ENCODE data around the gene DUS2. TPM values are rescaled to one million over a fixed set of nuclear protein-coding genes. Genes with fewer than 3 reads are reported as not detected.

The DUS2 gene
- total RNA-seq (2011; cell fraction: chromatin; rRNA removed; ENCODE audit: low replicate concordance) = 74.9 and 112 TPM in 2 replicates
- 54.5 and 61.7 TPM in 2 replicates for total RNA-seq (2011; cell fraction: nucleolus; rRNA removed)
- 68.8 and 69.1 TPM in 2 replicates for total RNA-seq (2011; cell fraction: nucleoplasm; rRNA removed)
- total RNA-seq (2014; rRNA removed) (22.3 and 22.5 TPM in 2 replicates), total RNA-seq (2014; rRNA removed; fragmentation: Illumina TruSeq; extraction: Trizol) (17.8 and 20.9 TPM in 2 replicates), total RNA-seq (2015; rRNA removed; fragmentation: Illumina TruSeq; extraction: Trizol) (21.5 and 22.5 TPM in 2 replicates), total RNA-seq (2021) (21.7 and 25.6 TPM in 2 replicates), polyA plus RNA-seq (2011; rRNA removed) (13.0 and 16.3 TPM in 2 replicates), polyA plus RNA-seq (2014; fragmentation: Illumina TruSeq; extraction: Trizol) (19.4 and 20.6 TPM in 2 replicates), polyA plus RNA-seq (2014; fragmentation: Nextera tagmentation; extraction: Ambion mirVana) (1 to 10 TPM; 5.8 to 9.3 TPM), polyA plus RNA-seq (2014; rRNA removed) (13.3 and 15.1 TPM in 2 replicates), polyA minus RNA-seq (2011; rRNA and poly(A)+ RNA removed) (32.9 and 41.8 TPM in 2 replicates), Bru-seq, nascent RNA (percentile 69 among the genes with signal in this experiment), BruChase-seq, experiment 1, labeled RNA remaining after a 2-hour chase (percentile 69 among the genes with signal in this experiment), BruChase-seq, experiment 2, labeled RNA remaining after a 6-hour chase (percentile 67 among the genes with signal in this experiment)
- polyA plus RNA-seq (2011; cell fraction: cytosol; rRNA removed) = 16.5 and 19.6 TPM in 2 replicates
- 68.4 and 74.9 TPM in 2 replicates for polyA plus RNA-seq (2011; cell fraction: nucleus; rRNA removed)
- polyA plus RNA-seq (2012) = 11.7 and 12.5 TPM in 2 replicates
- polyA minus RNA-seq (2011; cell fraction: cytosol; rRNA and poly(A)+ RNA removed) = 10.8 and 20.7 TPM in 2 replicates
- polyA minus RNA-seq (2011; cell fraction: nucleus; rRNA and poly(A)+ RNA removed) = 27.3 and 35.1 TPM in 2 replicates
- long read RNA-seq, experiment 1, transcript DUS2-201 (16 exons, 1,933 nt) = minor isoform, 12 of 92 reads
- long read RNA-seq, experiment 1, transcript DUS2-207 (17 exons, 2,310 nt) = major isoform, 45 of 92 reads
- long read RNA-seq, experiment 1, partial matches to known transcripts = 12 of 92 reads
- long read RNA-seq, experiment 1, other reads (novel, unspliced or antisense) = 23 of 92 reads
- long read RNA-seq, experiment 2, transcript DUS2-207 (17 exons, 2,310 nt) = major isoform, 7 of 26 reads
- long read RNA-seq, experiment 2, partial matches to known transcripts = 5 of 26 reads
- long read RNA-seq, experiment 2, other reads (novel, unspliced or antisense) = 11 of 26 reads
- long read RNA-seq, experiment 3, transcript DUS2-207 (17 exons, 2,310 nt) = major isoform, 19 of 30 reads
- long read RNA-seq, experiment 3, transcript DUS2-201 (16 exons, 1,933 nt) = minor isoform, 5 of 30 reads
- long read RNA-seq, experiment 3, partial matches to known transcripts = 1 of 30 reads
- long read RNA-seq, experiment 3, other reads (novel, unspliced or antisense) = 5 of 30 reads

- Histone ChIP-seq H3K9me1 (ENCODE audit: control insufficient read depth, insufficient read depth, low read length) (no peaks in the 10 kb centered on the region), H3K9ac (ENCODE audit: insufficient read depth in 1 of 2, low read depth in 2 of 2, low read length in 2 of 2) (peak within 1 kb of the TSS; percentile 90 to 100), H3K27ac (ENCODE audit: extremely low read depth, low read depth, low read length) (peak within 1 kb of the TSS; percentile 78), H3K4me3 (peak within 1 kb of the TSS; percentile 88), H3K79me2 (ENCODE audit: control insufficient read depth, insufficient read depth, low read length) (peaks cover 42% of the 10 kb centered on the region), H3K27me3 (ENCODE audit: control insufficient read depth in 2 of 2, insufficient read depth in 2 of 2, low read length in 2 of 2) (no peaks in the 10 kb centered on the region), H3K36me3 (ENCODE audit: control insufficient read depth, insufficient read depth, low read length) (peaks cover 37% of the 10 kb centered on the region), H4K20me1 (replicated peaks; ENCODE audit: control insufficient read depth, insufficient read depth, low read length) (no peaks in the 10 kb centered on the region; the same call in 1 of the 2 replicates), H3K4me2 (ENCODE audit: insufficient read depth, low read length) (peak within 1 kb of the TSS; percentile 94), H3K9me3 (replicated peaks; ENCODE audit: control insufficient read depth, insufficient read depth, low read depth, low read length) (no peaks in the 10 kb centered on the region), H2AFZ (ENCODE audit: low read depth, low read length) (peak within 1 kb of the TSS; percentile 97), H3K4me1 (replicated peaks in 1 of 2; ENCODE audit: control insufficient read depth in 2 of 2, insufficient read depth in 2 of 2, low read length in 2 of 2) (peaks cover 8 to 23% of the 10 kb centered on the region in 2 experiments; a peak in 4 of 5 replicates)
- WGBS (ENCODE audit: insufficient coverage, low coverage, missing lambda C conversion rate) = under 1% methylated on average over 82 of the region's 84 CpGs
- FAIRE-seq = peak; percentile 95
- intact Hi-C loops (cut with micrococcal nuclease) = no loop called here
- peak; percentile 83 to 96 (median 85) for DNase-seq (ENCODE audit: extremely low read depth in 1 of 4, low spot score in 3 of 4)
- in situ Hi-C loops (cut with MboI) = no loop called here
- ChIA-PET CTCF (ENCODE audit: low intra/inter-chr PET ratio) (no interaction called here), POLR2A (interaction anchor here (0.6 to 2.6 kb wide), 14 partner anchors 11 to 379 kb away, joined by 3 to 13 read pairs (median 4); partner anchors contain the start of gene NFATC3)
- peak; percentile 91 for ATAC-seq
- BruUV-seq (replicated peaks) = TSS peak; percentile 78
- TF ChIP-seq ZFPM2 (CRISPR knock-in tag; IDR thresholded peaks at IDR 0.05) (no peak), DACH1 (IDR thresholded peaks at IDR 0.05; ENCODE audit: partially characterized antibody) (no peak), LCOR (CRISPR knock-in tag; IDR thresholded peaks at IDR 0.05) (peak; percentile 68), POLR2H (tag; IDR thresholded peaks at IDR 0.05; ENCODE audit: low read depth) (peak; percentile 76), ZNF23 (CRISPR knock-in tag; IDR thresholded peaks at IDR 0.05) (no peak), ZNF609 (CRISPR knock-in tag; IDR thresholded peaks at IDR 0.05; ENCODE audit: borderline replicate concordance) (no peak), RBM25 (IDR thresholded peaks at IDR 0.05; ENCODE audit: low read depth, low read length, severe bottlenecking) (no peak)
Measured at GRCh38 chr16:68022728-68023537, at the start of gene DUS2, which contains the start of gene DDX28. Gene DUS2 (plus strand): TSS chr16:68023284. CDS start chr16:68038024, 14,740 bp downstream. Gene DDX28 (minus strand): TSS chr16:68023232. CDS start chr16:68023202, 30 bp downstream.
